ENCODE results near the gene SELENOV. TPM values are rescaled to one million over a fixed set of nuclear protein-coding genes. Genes with fewer than 3 reads are reported as not detected.
"Not testable (repeated sequence)": the region's sequence is repeated elsewhere in the genome, so short reads cannot be mapped to it uniquely, and the experiment has no call there.

SELENOV gene
- total and polyA plus RNA-seq, 9 donors = 0.08 to 0.48 (median 0.34) TPM; not detected in 3

DNA sequence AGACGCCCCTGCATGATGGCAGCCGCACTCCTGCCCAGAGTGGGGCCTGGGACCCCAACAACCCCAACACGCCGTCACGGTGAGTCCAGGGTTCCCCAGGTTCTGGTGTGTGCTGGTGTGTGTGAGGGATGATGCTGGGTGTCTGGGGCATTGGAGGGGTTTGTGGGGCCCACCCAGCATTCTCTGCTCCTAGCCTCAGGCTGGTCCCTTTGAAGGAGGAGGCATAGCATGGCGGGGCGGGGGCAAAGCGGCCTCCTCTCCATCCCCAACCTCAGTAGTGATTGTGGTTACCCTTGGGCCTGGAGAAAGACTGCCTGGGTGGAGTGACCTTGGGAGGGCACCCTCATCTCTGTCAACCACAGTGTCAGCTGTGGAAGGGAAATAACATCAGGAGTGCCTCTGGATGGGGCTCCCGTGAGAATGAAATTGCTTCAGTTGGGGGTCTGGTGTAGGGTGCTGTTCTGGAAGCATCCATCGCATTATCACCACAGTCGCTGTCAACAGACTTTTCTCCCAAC lies 41.4 kb upstream of the SELENOV start:
- Histone ChIP-seq H3K36me3 (ENCODE audit: control insufficient read depth, insufficient read depth, low read length) (peaks cover 81% of the 10 kb centered on the region), H3K4me1 (ENCODE audit: control insufficient read depth, insufficient read depth, low read length) (no peaks in the 10 kb centered on the region), H3K27me3 (ENCODE audit: control insufficient read depth, insufficient read depth, low read length) (no peaks in the 10 kb centered on the region), H3K27ac (ENCODE audit: low read length) (no peak overlapping the region), H3K4me3 (ENCODE audit: low read length) (no peak overlapping the region), H3K9me3 (replicated peaks; ENCODE audit: control insufficient read depth, low read depth, low read length) (no peaks in the 10 kb centered on the region)
- no peak for DNase-seq
- 95% methylated on average over 3 of the region's 11 CpGs for WGBS (ENCODE audit: insufficient coverage)

DNA sequence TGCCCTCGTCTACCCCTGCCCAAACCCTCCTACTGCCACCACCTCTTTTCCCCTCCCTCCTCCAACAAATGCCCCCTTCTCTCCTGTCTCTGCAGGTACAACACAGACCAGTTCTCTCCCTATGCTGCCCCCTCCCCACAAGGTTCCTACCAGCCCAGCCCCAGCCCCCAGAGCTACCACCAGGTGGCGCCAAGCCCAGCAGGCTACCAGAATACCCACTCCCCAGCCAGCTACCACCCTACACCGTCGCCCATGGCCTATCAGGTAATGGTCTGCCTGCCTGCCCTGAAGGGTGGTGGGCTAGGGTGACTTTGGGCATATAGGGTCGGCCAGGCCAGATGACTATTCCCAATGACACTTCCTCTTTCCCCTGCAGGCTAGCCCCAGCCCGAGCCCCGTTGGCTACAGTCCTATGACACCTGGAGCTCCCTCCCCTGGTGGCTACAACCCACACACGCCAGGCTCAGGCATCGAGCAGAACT lies 40.8 kb upstream of the SELENOV start:
- H3K4me1 ChIP-seq (ENCODE audit: control insufficient read depth, insufficient read depth, low read length) = no peaks in the 10 kb centered on the region
- no peaks in the 10 kb centered on the region for H3K9me3 ChIP-seq (replicated peaks; ENCODE audit: control insufficient read depth, low read depth, low read length)
- H3K27ac ChIP-seq (ENCODE audit: low read length) = no peak overlapping the region
- no peaks in the 10 kb centered on the region for H3K27me3 ChIP-seq (ENCODE audit: control insufficient read depth, insufficient read depth, low read length)
- whole genome bisulfite sequencing (ENCODE audit: insufficient coverage) = 76% methylated on average over 4 of the region's 9 CpGs
- DNase-seq = peak; percentile 38
- peaks cover 74% of the 10 kb centered on the region for H3K36me3 ChIP-seq (ENCODE audit: control insufficient read depth, insufficient read depth, low read length)
- no peak overlapping the region for H3K4me3 ChIP-seq (ENCODE audit: low read length)

DNA sequence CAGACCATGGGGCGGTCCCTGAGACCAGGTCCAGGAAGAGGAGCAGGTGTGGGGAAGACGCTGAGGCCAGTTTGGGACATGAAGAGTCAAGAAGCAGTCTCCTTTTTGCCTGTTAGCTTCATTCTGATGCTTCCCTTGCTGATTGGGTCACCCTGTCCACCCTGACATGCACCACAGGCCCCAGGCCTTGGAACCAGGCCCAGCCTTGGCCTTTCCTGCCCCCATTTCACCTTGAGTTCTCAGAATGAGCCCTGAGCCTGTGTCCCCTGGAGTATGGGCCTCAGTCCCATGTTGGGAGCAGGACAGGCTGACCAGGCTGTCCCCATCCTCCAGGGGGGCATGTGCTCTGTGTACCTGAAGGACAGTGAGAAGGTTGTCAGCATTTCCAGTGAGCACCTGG lies 39.2 kb upstream of the SELENOV start:
- Histone ChIP-seq H3K4me3 (ENCODE audit: low read length) (no peak overlapping the region), H3K9me3 (replicated peaks; ENCODE audit: control insufficient read depth, low read depth, low read length) (no peaks in the 10 kb centered on the region), H3K4me1 (ENCODE audit: control insufficient read depth, insufficient read depth, low read length) (peaks cover 8% of the 10 kb centered on the region), H3K36me3 (ENCODE audit: control insufficient read depth, insufficient read depth, low read length) (peaks cover 59% of the 10 kb centered on the region), H3K27me3 (ENCODE audit: control insufficient read depth, insufficient read depth, low read length) (no peaks in the 10 kb centered on the region), H3K27ac (ENCODE audit: low read length) (no peak overlapping the region)
- DNase-seq = no peak
- 86% methylated on average over 2 of the region's 2 CpGs for WGBS (ENCODE audit: insufficient coverage)

DNA sequence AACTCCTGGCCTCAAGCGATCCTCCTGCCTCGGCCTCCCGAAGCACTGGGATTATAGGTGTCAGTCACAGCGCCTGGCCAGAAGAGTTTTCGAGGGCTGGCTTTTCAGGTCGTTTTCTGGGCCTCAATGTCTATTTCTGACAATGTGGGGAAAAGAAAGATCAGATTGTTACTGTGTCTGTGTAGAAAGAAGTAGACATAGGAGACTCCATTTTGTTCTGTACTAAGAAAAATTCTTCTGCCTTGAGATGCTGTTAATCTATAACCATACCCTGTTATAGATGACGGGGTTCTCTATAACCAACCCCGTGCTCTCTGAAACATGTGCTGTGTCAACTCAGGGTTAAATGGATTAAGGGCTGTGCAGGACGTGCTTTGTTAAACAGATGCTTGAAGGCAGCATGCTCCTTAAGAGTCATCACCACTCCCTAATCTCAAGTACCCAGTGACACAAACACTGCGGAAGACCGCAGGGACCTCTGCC lies 35.6 kb upstream of the SELENOV start:
- H3K27me3 ChIP-seq (ENCODE audit: control insufficient read depth, insufficient read depth, low read length); H3K27ac ChIP-seq (ENCODE audit: low read length); H3K9me3 ChIP-seq (replicated peaks; ENCODE audit: control insufficient read depth, low read depth, low read length); H3K4me3 ChIP-seq (ENCODE audit: low read length); DNase-seq: not testable (repeated sequence)
- peaks cover 18% of the 10 kb centered on the region for H3K4me1 ChIP-seq (ENCODE audit: control insufficient read depth, insufficient read depth, low read length)
- WGBS (ENCODE audit: insufficient coverage) = 92% methylated on average over 3 of the region's 11 CpGs
- H3K36me3 ChIP-seq (ENCODE audit: control insufficient read depth, insufficient read depth, low read length) = peaks cover 36% of the 10 kb centered on the region

DNA sequence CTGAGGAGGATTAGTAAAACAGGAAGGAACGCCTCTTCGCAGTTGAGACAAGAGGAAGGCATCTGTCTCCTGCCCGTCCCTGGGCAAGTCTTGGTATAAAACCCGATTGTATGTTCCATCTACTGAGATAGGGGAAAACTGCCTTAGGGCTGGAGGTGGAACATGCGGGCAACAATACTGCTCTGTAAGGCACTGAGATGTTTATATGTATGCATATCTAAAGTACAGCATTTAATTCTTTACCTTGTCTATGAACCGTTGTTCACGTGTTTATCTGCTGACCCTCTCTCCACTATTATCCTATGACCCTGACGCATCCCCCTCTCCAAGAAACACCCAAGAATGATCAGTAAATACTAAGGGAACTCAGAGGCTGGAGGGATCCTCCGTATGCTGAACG lies 35.0 kb upstream of the SELENOV start:
- peaks cover 35% of the 10 kb centered on the region for H3K36me3 ChIP-seq (ENCODE audit: control insufficient read depth, insufficient read depth, low read length)
- H3K4me3 ChIP-seq (ENCODE audit: low read length) = peak overlapping the region; percentile 89
- peak overlapping the region; percentile 85 for H3K27ac ChIP-seq (ENCODE audit: low read length)
- 35% methylated on average over 5 of the region's 10 CpGs for WGBS (ENCODE audit: insufficient coverage)
- H3K9me3 ChIP-seq (replicated peaks; ENCODE audit: control insufficient read depth, low read depth, low read length) = no peaks in the 10 kb centered on the region
- H3K27me3 ChIP-seq (ENCODE audit: control insufficient read depth, insufficient read depth, low read length) = no peaks in the 10 kb centered on the region
- H3K4me1 ChIP-seq (ENCODE audit: control insufficient read depth, insufficient read depth, low read length) = peaks cover 18% of the 10 kb centered on the region
- DNase-seq = no peak

DNA sequence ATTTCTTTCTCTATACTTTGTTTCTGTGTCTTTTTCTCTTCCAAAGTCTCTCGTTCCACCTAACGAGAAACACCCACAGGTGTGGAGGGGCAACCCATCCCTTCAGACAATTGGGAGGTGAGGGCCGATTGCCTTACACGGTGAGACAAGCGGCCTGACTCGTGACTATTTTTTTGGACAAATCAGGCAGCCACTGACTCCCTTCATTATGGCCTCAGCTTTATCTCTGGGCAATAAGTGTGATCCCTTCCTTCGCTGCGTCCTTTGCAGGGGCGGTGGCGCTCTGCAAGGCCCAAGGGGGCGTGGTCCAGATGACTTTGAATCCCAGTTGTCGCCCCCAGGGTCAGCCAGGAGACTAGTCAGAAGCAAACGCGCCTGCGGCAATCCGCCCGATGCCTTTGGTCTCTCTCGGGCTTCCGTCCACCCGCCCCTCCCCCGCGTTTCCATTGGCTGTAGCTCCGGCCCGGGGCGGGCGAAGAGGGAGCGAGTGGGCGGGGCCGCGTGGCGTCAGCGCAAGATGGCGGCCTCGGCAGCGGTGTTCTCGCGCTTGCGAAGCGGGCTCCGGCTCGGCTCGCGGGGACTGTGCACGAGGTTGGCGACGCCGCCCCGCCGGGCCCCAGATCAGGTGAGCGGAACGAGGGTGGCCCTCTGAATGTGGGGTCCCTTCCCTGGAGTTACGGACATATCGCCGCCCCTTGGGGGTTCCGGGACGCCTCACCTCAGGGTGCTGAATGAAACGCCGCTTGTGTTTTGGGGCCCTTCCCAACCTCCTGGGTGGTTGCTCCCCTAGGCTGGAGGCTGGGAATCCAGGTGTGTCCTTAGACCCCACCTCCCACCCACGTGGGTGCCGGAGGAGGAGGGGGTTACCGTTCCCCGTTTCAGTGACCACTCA lies 34.4 kb upstream of the SELENOV start, which contains the start of gene TIMM50:
TIMM50 (plus strand) TSS at position 502 of the 892 bp plus-strand sequence; CDS start at position 518, 16 bp downstream.
- peaks cover 34% of the 10 kb centered on the region for H3K36me3 ChIP-seq (ENCODE audit: control insufficient read depth, insufficient read depth, low read length)
- peaks cover 18% of the 10 kb centered on the region for H3K4me1 ChIP-seq (ENCODE audit: control insufficient read depth, insufficient read depth, low read length)
- DNase-seq = peak; percentile 98
- H3K4me3 ChIP-seq (ENCODE audit: low read length) = peak within 1 kb of the TSS; percentile 89
- peak within 1 kb of the TSS; percentile 85 for H3K27ac ChIP-seq (ENCODE audit: low read length)
- WGBS (ENCODE audit: insufficient coverage) = under 1% methylated on average over 43 of the region's 62 CpGs
- H3K27me3 ChIP-seq (ENCODE audit: control insufficient read depth, insufficient read depth, low read length) = no peaks in the 10 kb centered on the region
- no peaks in the 10 kb centered on the region for H3K9me3 ChIP-seq (replicated peaks; ENCODE audit: control insufficient read depth, low read depth, low read length)

DNA sequence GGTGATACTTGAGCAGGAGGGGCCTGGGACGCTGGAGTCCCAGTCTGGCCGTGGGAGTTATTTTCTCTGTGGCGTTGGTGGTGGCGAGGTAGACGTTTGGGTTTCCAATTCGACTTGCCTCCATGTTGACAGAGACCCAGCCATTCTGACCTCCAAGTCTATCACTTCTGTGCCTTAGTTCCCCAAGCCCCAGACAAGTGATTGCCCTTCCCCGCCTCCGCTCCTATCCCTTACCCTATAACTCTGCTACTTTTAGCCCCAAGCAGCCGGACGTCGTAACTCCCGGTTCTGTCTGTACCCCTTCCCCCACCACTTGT lies 33.8 kb upstream of the SELENOV start:
- H3K4me1 ChIP-seq (ENCODE audit: control insufficient read depth, insufficient read depth, low read length) = peaks cover 18% of the 10 kb centered on the region
- peak overlapping the region; percentile 85 for H3K27ac ChIP-seq (ENCODE audit: low read length)
- H3K27me3 ChIP-seq (ENCODE audit: control insufficient read depth, insufficient read depth, low read length) = no peaks in the 10 kb centered on the region
- no peak for DNase-seq
- 3% methylated on average over 8 of the region's 12 CpGs for WGBS (ENCODE audit: insufficient coverage)
- no peaks in the 10 kb centered on the region for H3K9me3 ChIP-seq (replicated peaks; ENCODE audit: control insufficient read depth, low read depth, low read length)
- peak overlapping the region; percentile 89 for H3K4me3 ChIP-seq (ENCODE audit: low read length)
- H3K36me3 ChIP-seq (ENCODE audit: control insufficient read depth, insufficient read depth, low read length) = peaks cover 34% of the 10 kb centered on the region

DNA sequence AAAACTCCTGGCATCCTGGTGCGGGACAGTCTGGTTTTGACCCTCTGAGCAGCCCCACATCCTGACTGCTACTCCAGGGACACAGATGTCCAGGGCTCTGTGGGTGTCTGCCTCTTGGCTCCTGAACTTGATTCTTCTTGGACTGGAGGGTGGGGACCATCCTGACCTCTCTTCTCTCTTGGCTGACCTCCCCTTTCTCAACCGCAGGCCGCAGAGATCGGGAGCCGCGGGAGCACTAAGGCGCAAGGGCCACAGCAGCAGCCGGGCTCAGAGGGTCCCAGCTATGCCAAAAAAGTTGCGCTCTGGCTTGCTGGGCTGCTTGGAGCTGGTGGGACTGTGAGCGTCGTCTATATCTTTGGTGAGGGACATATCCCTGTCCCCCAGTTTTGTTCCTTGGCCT lies 33.3 kb upstream of the SELENOV start:
- 79% methylated on average over 10 of the region's 11 CpGs for WGBS (ENCODE audit: insufficient coverage)
- H3K27me3 ChIP-seq (ENCODE audit: control insufficient read depth, insufficient read depth, low read length) = no peaks in the 10 kb centered on the region

DNA sequence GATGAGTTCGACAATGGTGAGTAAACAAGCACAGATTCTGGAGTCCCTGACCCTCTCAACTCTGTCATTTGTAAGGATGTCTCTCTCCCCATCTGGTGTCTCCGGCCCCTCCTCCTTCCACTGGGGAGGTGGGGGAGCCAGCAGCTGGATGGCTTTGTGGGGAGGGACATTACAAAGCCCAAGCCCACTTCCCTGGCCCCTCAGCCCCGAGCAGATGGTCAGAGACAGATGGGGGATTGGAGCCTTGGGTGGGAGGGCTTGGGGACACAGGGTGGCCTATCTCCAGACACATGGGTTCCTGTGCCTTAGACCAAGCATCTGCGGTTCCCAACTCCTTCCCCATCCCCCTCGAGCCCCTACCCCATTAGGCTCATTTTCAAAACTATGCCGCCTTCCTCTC lies 31.8 kb upstream of the SELENOV start:
- H3K27ac ChIP-seq (ENCODE audit: low read length) = no peak overlapping the region
- H3K4me1 ChIP-seq (ENCODE audit: control insufficient read depth, insufficient read depth, low read length) = peaks cover 18% of the 10 kb centered on the region
- no peak for DNase-seq
- no peaks in the 10 kb centered on the region for H3K27me3 ChIP-seq (ENCODE audit: control insufficient read depth, insufficient read depth, low read length)
- H3K4me3 ChIP-seq (ENCODE audit: low read length) = no peak overlapping the region
- H3K36me3 ChIP-seq (ENCODE audit: control insufficient read depth, insufficient read depth, low read length) = peaks cover 45% of the 10 kb centered on the region
- WGBS (ENCODE audit: insufficient coverage) = no CpG with 5 or more reads among the region's 6 CpGs
- H3K9me3 ChIP-seq (replicated peaks; ENCODE audit: control insufficient read depth, low read depth, low read length) = no peaks in the 10 kb centered on the region

More for the DNA sequence above, 33.3 kb upstream of the SELENOV start:
- Histone ChIP-seq H3K4me1 (ENCODE audit: control insufficient read depth, insufficient read depth, low read length) (peaks cover 18% of the 10 kb centered on the region), H3K27ac (ENCODE audit: low read length) (no peak overlapping the region), H3K4me3 (ENCODE audit: low read length) (peak overlapping the region; percentile 89), H3K36me3 (ENCODE audit: control insufficient read depth, insufficient read depth, low read length) (peaks cover 34% of the 10 kb centered on the region), H3K9me3 (replicated peaks; ENCODE audit: control insufficient read depth, low read depth, low read length) (no peaks in the 10 kb centered on the region)
- DNase-seq = no peak

DNA sequence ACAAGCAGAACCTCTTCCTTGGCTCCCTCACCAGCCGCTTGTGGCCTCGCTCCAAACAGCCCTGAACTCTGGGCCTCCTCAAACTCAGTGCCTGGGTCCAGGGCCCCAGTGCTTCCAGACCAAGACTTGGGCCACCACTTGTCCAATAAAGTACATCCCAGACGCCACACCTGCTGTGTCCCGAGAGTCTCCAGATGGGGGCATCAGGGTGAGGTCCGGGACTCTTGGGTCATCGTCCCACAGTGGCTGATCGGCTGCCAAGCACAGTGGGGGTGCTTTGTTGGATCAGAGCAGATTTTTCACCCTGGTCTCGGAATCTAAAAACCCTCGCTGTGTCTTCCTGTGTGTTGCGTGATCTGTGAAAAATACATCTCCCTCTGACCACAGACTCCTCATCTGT lies 25.2 kb upstream of the SELENOV start:
- no peaks in the 10 kb centered on the region for H3K27me3 ChIP-seq (ENCODE audit: control insufficient read depth, insufficient read depth, low read length)
- DNase-seq = no peak
- 75% methylated on average over 2 of the region's 10 CpGs for WGBS (ENCODE audit: insufficient coverage)
- no peaks in the 10 kb centered on the region for H3K9me3 ChIP-seq (replicated peaks; ENCODE audit: control insufficient read depth, low read depth, low read length)
- H3K27ac ChIP-seq (ENCODE audit: low read length) = no peak overlapping the region
- peaks cover 61% of the 10 kb centered on the region for H3K36me3 ChIP-seq (ENCODE audit: control insufficient read depth, insufficient read depth, low read length)
- no peaks in the 10 kb centered on the region for H3K4me1 ChIP-seq (ENCODE audit: control insufficient read depth, insufficient read depth, low read length)
- no peak overlapping the region for H3K4me3 ChIP-seq (ENCODE audit: low read length)
